Common myeloid progenitor, CD34-positive (primary cell): Measurements from ENCODE around the gene SCML2.

Source experiments
- CTCF ChIA-PET: fragments of 350-600 bp; sonication (Branson Sonifier 250); formaldehyde crosslinking; loops from one replicate; lab custom pipeline; 2021; ENCODE audit warnings: antibody characterized with exemption; lab: Charles Lee
- POLR2A ChIA-PET: fragments of 350-600 bp; sonication (Branson Sonifier 250); formaldehyde crosslinking; loops from one replicate; lab custom pipeline; 2021; ENCODE audit warnings: antibody characterized with exemption; lab: Charles Lee
- DNase-seq, 3 donors: peaks; one replicate each; pipeline versions ENCODE4 v3.0.0 to v3.0.0-alpha.2; 2013
- H3K27ac ChIP-seq, 2 experiments: 1 replicate in 1 of 2; 2 replicates in 1 of 2; pipeline ENCODE4 v1.7.0; 2013; ENCODE audit warnings: inconsistent platforms in 2 of 2, low read length in 2 of 2, mild to moderate bottlenecking in 2 of 2, low read depth in 1 of 2, moderate library complexity in 1 of 2; ENCODE audit not compliant: severe bottlenecking in 2 of 2, insufficient read depth in 1 of 2, poor library complexity in 1 of 2
- H3K27me3 ChIP-seq, 5 experiments: replicated peaks in 2 of 5; 1 replicate in 3 of 5; 2 replicates in 2 of 5; pipeline versions ENCODE4 v1.6.1 to v1.7.0; 2013; ENCODE audit warnings: low read length in 4 of 5, mild to moderate bottlenecking in 2 of 5, moderate library complexity in 2 of 5, inconsistent platforms in 1 of 5; ENCODE audit not compliant: insufficient read depth in 5 of 5, control insufficient read depth in 4 of 5
- H3K36me3 ChIP-seq, 4 experiments: 1 replicate in 2 of 4; 2 replicates in 2 of 4; pipeline versions ENCODE4 v1.6.1 to v1.7.0; 2013; ENCODE audit warnings: low read length in 3 of 4, control low read depth in 1 of 4, mild to moderate bottlenecking in 1 of 4; ENCODE audit not compliant: control insufficient read depth in 4 of 4, insufficient read depth in 4 of 4
- H3K4me1 ChIP-seq, 4 experiments: 1 replicate in 3 of 4; 2 replicates in 1 of 4; pipeline versions ENCODE4 v1.6.1 to v1.7.1; 2013; ENCODE audit warnings: low read length in 3 of 4, mild to moderate bottlenecking in 3 of 4, control low read depth in 1 of 4, inconsistent platforms in 1 of 4, moderate library complexity in 1 of 4; ENCODE audit not compliant: control insufficient read depth in 4 of 4, insufficient read depth in 4 of 4; ENCODE audit errors: control extremely low read depth in 1 of 4
- H3K4me3 ChIP-seq, 7 experiments: 1 replicate in 4 of 7; 2 replicates in 3 of 7; pipeline versions ENCODE4 v1.5.1 to v1.7.0; 2013; ENCODE audit warnings: mild to moderate bottlenecking in 7 of 7, low read length in 6 of 7, moderate library complexity in 6 of 7, inconsistent platforms in 2 of 7, low read depth in 2 of 7, control low read depth in 1 of 7; ENCODE audit not compliant: insufficient read depth in 4 of 7, control insufficient read depth in 1 of 7; ENCODE audit errors: extremely low read depth in 1 of 7
- H3K9me3 ChIP-seq, 5 experiments: 1 replicate in 4 of 5; 2 replicates in 1 of 5; pipeline versions ENCODE4 v1.6.1 to v1.7.1; 2013; ENCODE audit warnings: low read length in 4 of 5, mild to moderate bottlenecking in 2 of 5, inconsistent platforms in 1 of 5, low read depth in 1 of 5, moderate library complexity in 1 of 5; ENCODE audit not compliant: control insufficient read depth in 4 of 5, insufficient read depth in 2 of 5; ENCODE audit errors: control extremely low read depth in 1 of 5
- WGBS: methylation state at CpG from one replicate; pipeline ENCODE4 v1.1.5; 2013; ENCODE audit not compliant: insufficient coverage; 5-methylcytosine and 5-hydroxymethylcytosine counted together

Gene SCML2

DNA sequence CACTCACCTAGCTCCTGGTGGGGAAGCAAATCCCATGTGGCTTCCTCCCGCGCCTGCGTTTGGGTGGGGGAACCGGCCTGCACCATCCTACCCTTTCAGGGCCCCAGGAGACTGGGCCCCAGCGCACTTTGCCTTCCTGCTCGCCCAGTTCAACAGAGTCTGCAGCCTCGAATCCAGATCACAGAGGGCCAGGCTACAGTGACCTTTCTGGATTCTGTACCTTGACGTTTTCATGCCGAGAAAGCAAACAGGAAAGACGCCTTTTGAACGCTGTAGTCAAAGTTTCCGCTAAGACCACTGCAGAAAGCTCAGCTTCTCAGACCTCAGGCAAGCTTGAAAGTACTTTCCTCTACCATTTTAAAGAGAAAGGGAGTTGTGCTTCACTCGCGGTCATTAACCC lies 126.4 kb downstream of the SCML2 start:
- Histone ChIP-seq H3K4me1 (no peaks in the 10 kb centered on the region), H3K36me3 (no peaks in the 10 kb centered on the region), H3K9me3 (peaks cover 0 to 3% (median 0%) of the 10 kb centered on the region in 5 experiments), H3K27me3 (no peaks in the 10 kb centered on the region), H3K27ac (no peak overlapping the region), H3K4me3 (no peak overlapping the region)
- WGBS: 92% methylated on average over 14 of the region's 14 CpGs
- no peak for DNase-seq
- CTCF ChIA-PET: interaction anchor here (1.3 kb wide), 1 partner anchor 11 kb away, joined by 3 read pairs; no protein-coding TSS in a partner anchor
- POLR2A ChIA-PET: no interaction called here

DNA sequence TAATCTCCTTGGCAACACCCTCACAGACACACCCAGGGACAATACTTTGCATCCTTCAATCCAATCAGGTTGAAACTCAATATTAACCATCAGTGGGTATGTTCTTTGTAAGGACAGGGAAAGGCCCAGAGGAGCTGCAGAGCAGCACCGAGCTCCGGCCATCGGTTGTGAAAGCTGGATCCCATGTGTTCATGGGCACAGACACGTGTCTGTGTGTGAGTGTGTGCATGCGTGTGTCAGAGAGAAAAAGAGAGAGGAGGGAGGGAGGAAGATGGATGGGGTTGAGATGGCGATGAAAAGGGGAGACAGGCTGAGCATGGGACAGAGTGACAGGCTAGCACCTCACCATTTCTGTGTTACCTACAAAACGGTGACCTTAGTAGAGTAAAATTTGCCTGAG lies 127.0 kb downstream of the SCML2 start:
- WGBS: 95% methylated on average over 4 of the region's 7 CpGs
- no peaks in the 10 kb centered on the region for H3K27me3 ChIP-seq
- DNase-seq: no peak
- peaks cover 0 to 3% (median 0%) of the 10 kb centered on the region in 5 experiments for H3K9me3 ChIP-seq
- no peak overlapping the region for H3K4me3 ChIP-seq
- no peaks in the 10 kb centered on the region for H3K4me1 ChIP-seq
- ChIA-PET CTCF (no interaction called here), POLR2A (no interaction called here)
- no peaks in the 10 kb centered on the region for H3K36me3 ChIP-seq
- H3K27ac ChIP-seq: no peak overlapping the region

- Histone ChIP-seq H3K27ac (no peak within 1 kb of the TSS), H3K9me3 (peaks cover 0 to 3% (median 0%) of the 10 kb centered on the region in 5 experiments), H3K27me3 (no peaks in the 10 kb centered on the region), H3K36me3 (no peaks in the 10 kb centered on the region), H3K4me1 (no peaks in the 10 kb centered on the region), H3K4me3 (no peak within 1 kb of the TSS)
- WGBS: 96% methylated on average over 10 of the region's 19 CpGs
- DNase-seq: no peak
- ChIA-PET POLR2A (no interaction called here), CTCF (no interaction called here)
These were observed 133.7 kb downstream of the SCML2 start, which contains the start of gene BEND2 for GRCh38 chrX:18220786-18221185. Gene BEND2 (minus strand): TSS chrX:18220886. CDS start chrX:18220750, 136 bp downstream.

DNA sequence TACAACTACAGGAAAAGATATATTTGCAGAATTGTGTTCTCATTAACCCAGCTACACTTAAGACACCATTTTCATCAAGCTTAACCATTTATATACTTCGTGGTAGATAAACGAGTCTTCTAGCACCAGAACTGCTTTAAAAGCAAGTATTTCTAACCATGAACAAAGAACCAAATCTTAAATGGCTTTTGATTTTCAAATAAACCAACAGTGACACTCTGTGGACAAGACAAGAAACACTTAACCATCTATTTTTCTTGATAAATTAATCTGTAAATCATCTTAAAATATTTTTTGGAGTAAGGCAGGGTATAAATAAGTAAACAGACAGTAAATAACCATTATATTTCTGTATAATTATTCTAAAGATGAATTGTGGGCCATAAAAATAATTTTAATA lies 144.0 kb downstream of the SCML2 start:
- no peaks in the 10 kb centered on the region for H3K4me1 ChIP-seq
- no peaks in the 10 kb centered on the region for H3K36me3 ChIP-seq
- no peak overlapping the region for H3K4me3 ChIP-seq
- DNase-seq: peak; percentile 12 to 50 (median 50)
- CTCF ChIA-PET: interaction anchor here (0.7 to 1.7 kb wide), 4 partner anchors 266 to 514 kb away, joined by 3 to 7 read pairs (median 6); no protein-coding TSS in a partner anchor
- no peaks in the 10 kb centered on the region for H3K27me3 ChIP-seq
- H3K27ac ChIP-seq: no peak overlapping the region
- POLR2A ChIA-PET: no interaction called here
- WGBS: 30% methylated on average over 2 of the region's 2 CpGs
- H3K9me3 ChIP-seq: no peaks in the 10 kb centered on the region

DNA sequence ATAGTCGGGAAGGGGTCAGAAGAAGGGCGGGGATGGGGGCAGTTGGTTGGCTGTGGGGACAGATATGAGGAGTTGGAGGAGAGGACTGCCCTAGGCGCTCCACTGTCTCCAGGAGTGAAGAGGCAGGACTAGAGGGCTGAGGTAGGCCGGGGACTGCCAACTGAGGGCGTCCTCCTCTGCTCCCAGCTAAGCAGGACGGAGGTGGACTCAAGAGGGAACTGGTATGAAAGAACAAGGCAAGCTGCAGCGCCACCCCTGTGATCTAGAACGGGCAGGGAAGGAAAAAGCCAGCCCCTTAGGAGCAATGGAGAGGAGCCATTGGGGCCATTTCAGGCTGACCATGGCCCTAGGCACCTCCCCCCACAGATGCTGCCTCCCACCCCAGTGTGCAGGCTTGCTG lies 147.8 kb downstream of the SCML2 start:
- Histone ChIP-seq H3K27me3 (peaks cover 0 to 6% (median 0%) of the 10 kb centered on the region in 5 experiments), H3K27ac (no peak overlapping the region), H3K9me3 (no peaks in the 10 kb centered on the region), H3K4me3 (no peak overlapping the region), H3K4me1 (no peaks in the 10 kb centered on the region), H3K36me3 (no peaks in the 10 kb centered on the region)
- no peak for DNase-seq
- CTCF ChIA-PET: no interaction called here
- 71% methylated on average over 8 of the region's 8 CpGs for WGBS
- POLR2A ChIA-PET: no interaction called here

- no peak overlapping the region for H3K27ac ChIP-seq
- CTCF ChIA-PET: no interaction called here
- no peak for DNase-seq
- H3K9me3 ChIP-seq: no peaks in the 10 kb centered on the region
- H3K27me3 ChIP-seq: peaks cover 0 to 6% (median 0%) of the 10 kb centered on the region in 5 experiments
- no peak overlapping the region for H3K4me3 ChIP-seq
- POLR2A ChIA-PET: no interaction called here
- H3K4me1 ChIP-seq: no peaks in the 10 kb centered on the region
- WGBS: 85% methylated on average over 2 of the region's 5 CpGs
- no peaks in the 10 kb centered on the region for H3K36me3 ChIP-seq
These were observed 150.9 kb downstream of the SCML2 start for GRCh38 chrX:18203631-18204030.

- no peak overlapping the region for H3K27ac ChIP-seq
- no peak for DNase-seq
- H3K4me1 ChIP-seq: no peaks in the 10 kb centered on the region
- CTCF ChIA-PET: no interaction called here
- H3K4me3 ChIP-seq: no peak overlapping the region
- H3K27me3 ChIP-seq: no peaks in the 10 kb centered on the region
- WGBS: no CpG with 5 or more reads among the region's 1 CpG
- no peaks in the 10 kb centered on the region for H3K36me3 ChIP-seq
- peaks cover 0 to 2% (median 0%) of the 10 kb centered on the region in 5 experiments for H3K9me3 ChIP-seq
- POLR2A ChIA-PET: no interaction called here
These were observed 159.8 kb downstream of the SCML2 start for GRCh38 chrX:18194688-18195087.
